Activated gamma-delta T cell treated with Interleukin-2 at 50 U/mL for 16 hours (primary cell): ENCODE measurements around the gene C4BPA.

Experiments used
- DNase-seq: peaks from one replicate; pipeline ENCODE4 v3.0.0-alpha.2; 2020

C4BPA gene

DNA sequence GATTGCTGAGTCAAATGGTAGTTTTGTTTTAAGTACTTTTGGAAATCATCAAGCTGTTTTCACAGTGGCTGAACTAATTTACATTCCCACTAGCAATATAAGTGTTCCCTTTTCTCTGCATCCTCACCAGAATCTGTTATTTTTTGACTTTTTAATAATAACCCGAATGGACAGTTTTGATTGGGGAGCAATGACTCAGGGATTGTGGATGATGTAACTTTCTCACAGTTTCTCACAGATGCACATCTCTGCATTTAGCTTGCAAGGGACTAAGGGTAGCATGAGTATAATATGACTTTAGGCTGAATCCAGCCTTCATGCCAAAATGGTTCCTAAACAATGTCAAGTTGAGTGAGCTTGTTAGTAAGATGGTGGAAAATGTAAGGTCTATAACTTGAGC lies 90.2 kb downstream of the C4BPA start:
- DNase-seq, result no peak
